Measurements from ENCODE around the gene PTPRK. TPM values are rescaled to one million over a fixed set of nuclear protein-coding genes. Genes with fewer than 3 reads are reported as not detected.

The PTPRK gene
- polyA plus RNA-seq, 1 donor (not counting 4 experiments of a cell fraction or from before 2014, with no cell fraction given): 52.7 TPM

DNA sequence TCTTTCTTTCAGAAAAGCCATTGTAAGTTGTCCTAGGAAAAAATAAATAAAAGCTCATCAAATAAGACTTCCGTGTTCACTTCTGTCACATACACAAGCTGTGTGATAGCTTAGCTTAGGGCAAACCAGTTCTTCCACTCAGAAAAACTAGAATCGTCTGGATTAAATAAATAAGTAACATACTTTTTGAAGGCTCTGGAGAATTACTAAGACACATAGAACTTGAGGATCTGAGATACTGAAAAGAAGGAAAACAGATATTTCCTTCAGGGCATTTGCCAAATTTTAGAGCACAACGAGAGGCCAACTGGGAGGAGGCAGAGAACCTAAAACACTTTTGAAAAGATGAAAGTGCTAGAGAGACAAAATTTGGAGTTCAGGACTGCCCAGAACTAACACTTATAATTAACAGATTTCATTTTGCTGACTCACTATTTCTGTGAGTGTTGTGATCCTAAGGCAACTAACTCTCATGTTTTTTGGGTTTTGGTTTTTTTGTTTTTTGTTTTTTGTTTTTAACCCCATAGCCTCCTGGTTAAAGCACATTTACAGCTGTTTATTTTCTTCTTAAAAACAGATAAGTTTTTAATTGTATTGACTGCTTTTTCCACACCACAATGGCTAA, 580.8 kb downstream of the PTPRK start:
- FAIRE-seq (no peak), DNase-seq (ENCODE audit: low read depth, low spot score) (no peak)
- H3K4me3 ChIP-seq (ENCODE audit: control insufficient read depth in 2 of 3, extremely low read depth in 1 of 3, insufficient read depth in 2 of 3, low read depth in 1 of 3, low read length in 3 of 3): no peak overlapping the region
- H4K20me1 ChIP-seq (ENCODE audit: control insufficient read depth, extremely low read depth, insufficient read depth, low read length): no peaks in the 10 kb centered on the region
- H3K4me2 ChIP-seq (ENCODE audit: control insufficient read depth, extremely low read depth, insufficient read depth, low read depth, low read length): peak overlapping the region; percentile 18
- H3K9me3 ChIP-seq (ENCODE audit: control insufficient read depth, low read depth, low read length): no peaks in the 10 kb centered on the region
- dilution Hi-C loops (cut with MboI; ENCODE audit: extremely low pct_ligation_motif_present, low sequenced_read_pairs): loop anchor here (5.0 kb wide), 1 partner anchor 37 kb away; the partner anchor contains the start of gene THEMIS
- no peak for TF ChIP-seq EZH2 (IDR thresholded peaks at IDR 0.05; ENCODE audit: low read length)
- TF ChIP-seq, protein P1, sequence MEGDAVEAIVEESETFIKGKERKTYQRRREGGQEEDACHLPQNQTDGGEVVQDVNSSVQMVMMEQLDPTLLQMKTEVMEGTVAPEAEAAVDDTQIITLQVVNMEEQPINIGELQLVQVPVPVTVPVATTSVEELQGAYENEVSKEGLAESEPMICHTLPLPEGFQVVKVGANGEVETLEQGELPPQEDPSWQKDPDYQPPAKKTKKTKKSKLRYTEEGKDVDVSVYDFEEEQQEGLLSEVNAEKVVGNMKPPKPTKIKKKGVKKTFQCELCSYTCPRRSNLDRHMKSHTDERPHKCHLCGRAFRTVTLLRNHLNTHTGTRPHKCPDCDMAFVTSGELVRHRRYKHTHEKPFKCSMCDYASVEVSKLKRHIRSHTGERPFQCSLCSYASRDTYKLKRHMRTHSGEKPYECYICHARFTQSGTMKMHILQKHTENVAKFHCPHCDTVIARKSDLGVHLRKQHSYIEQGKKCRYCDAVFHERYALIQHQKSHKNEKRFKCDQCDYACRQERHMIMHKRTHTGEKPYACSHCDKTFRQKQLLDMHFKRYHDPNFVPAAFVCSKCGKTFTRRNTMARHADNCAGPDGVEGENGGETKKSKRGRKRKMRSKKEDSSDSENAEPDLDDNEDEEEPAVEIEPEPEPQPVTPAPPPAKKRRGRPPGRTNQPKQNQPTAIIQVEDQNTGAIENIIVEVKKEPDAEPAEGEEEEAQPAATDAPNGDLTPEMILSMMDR (optimal IDR thresholded peaks at IDR 0.05 in 1 of 3, IDR thresholded peaks at IDR 0.05 in 1 of 3, conservative IDR thresholded peaks at IDR 0.05 in 1 of 3; ENCODE audit: extremely low read depth in 1 of 3, insufficient read depth in 2 of 3, low read length in 3 of 3): no peak
- no peaks in the 10 kb centered on the region for H3K9me1 ChIP-seq (ENCODE audit: control insufficient read depth, extremely low read depth, insufficient read depth, low read length)
- H3K9ac ChIP-seq (ENCODE audit: control insufficient read depth, extremely low read depth, insufficient read depth, low read length): no peak overlapping the region
- H3K27me3 ChIP-seq (ENCODE audit: control insufficient read depth, extremely low read depth, insufficient read depth, low read length): no peaks in the 10 kb centered on the region
- H3K36me3 ChIP-seq (ENCODE audit: control insufficient read depth in 2 of 2, extremely low read depth in 1 of 2, insufficient read depth in 2 of 2, low read length in 2 of 2): no peaks in the 10 kb centered on the region
- peak overlapping the region; percentile 73 for H2AFZ ChIP-seq (ENCODE audit: control insufficient read depth, low read length)
- peak overlapping the region; percentile 70 for H3K27ac ChIP-seq (ENCODE audit: control insufficient read depth, insufficient read depth, low read length)
- H3K79me2 ChIP-seq (ENCODE audit: control insufficient read depth, insufficient read depth, low read length): no peaks in the 10 kb centered on the region
- peaks cover 13% of the 10 kb centered on the region for H3K4me1 ChIP-seq (ENCODE audit: control insufficient read depth, extremely low read depth, insufficient read depth, low read length)

DNA sequence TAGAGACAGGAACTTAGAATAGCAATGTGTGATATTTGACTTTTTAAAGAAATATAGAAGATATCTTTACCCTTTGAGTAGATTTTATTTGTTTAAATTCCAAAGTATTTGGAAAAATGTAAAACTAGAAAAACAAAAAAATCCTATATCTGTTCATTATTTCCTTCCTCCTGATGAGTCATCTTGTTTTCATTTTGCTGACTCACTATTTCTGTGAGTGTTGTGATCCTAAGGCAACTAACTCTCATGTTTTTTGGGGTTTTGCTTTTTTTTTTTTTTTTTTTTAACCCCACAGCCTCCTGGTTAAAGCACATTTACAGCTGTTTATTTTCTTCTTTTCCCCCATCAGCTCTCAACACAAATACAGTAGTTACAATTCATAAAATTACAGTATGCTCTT, 581.7 kb downstream of the PTPRK start:
- no peak overlapping the region for H3K9ac ChIP-seq (ENCODE audit: control insufficient read depth, extremely low read depth, insufficient read depth, low read length)
- DNase-seq (ENCODE audit: low read depth, low spot score): no peak
- dilution Hi-C loops (cut with MboI; ENCODE audit: extremely low pct_ligation_motif_present, low sequenced_read_pairs): loop anchor here (5.0 kb wide), 1 partner anchor 36 kb away; the partner anchor contains the start of gene THEMIS
- H3K4me1 ChIP-seq (ENCODE audit: control insufficient read depth, extremely low read depth, insufficient read depth, low read length): peaks cover 13% of the 10 kb centered on the region
- H2AFZ ChIP-seq (ENCODE audit: control insufficient read depth, low read length): peak overlapping the region; percentile 1
- TF ChIP-seq, protein P1 (optimal IDR thresholded peaks at IDR 0.05 in 1 of 3, IDR thresholded peaks at IDR 0.05 in 1 of 3, conservative IDR thresholded peaks at IDR 0.05 in 1 of 3; ENCODE audit: extremely low read depth in 1 of 3, insufficient read depth in 2 of 3, low read length in 3 of 3): no peak
- no peak for TF ChIP-seq EZH2 (IDR thresholded peaks at IDR 0.05; ENCODE audit: low read length)
- H3K27me3 ChIP-seq (ENCODE audit: control insufficient read depth, extremely low read depth, insufficient read depth, low read length): no peaks in the 10 kb centered on the region
- H3K4me3 ChIP-seq (ENCODE audit: control insufficient read depth in 2 of 3, extremely low read depth in 1 of 3, insufficient read depth in 2 of 3, low read depth in 1 of 3, low read length in 3 of 3): no peak overlapping the region
- FAIRE-seq: peak; percentile 77
- H3K9me3 ChIP-seq (ENCODE audit: control insufficient read depth, low read depth, low read length): no peaks in the 10 kb centered on the region
- peak overlapping the region; percentile 70 for H3K27ac ChIP-seq (ENCODE audit: control insufficient read depth, insufficient read depth, low read length)
- no peak overlapping the region for H3K4me2 ChIP-seq (ENCODE audit: control insufficient read depth, extremely low read depth, insufficient read depth, low read depth, low read length)
- H4K20me1 ChIP-seq (ENCODE audit: control insufficient read depth, extremely low read depth, insufficient read depth, low read length): no peaks in the 10 kb centered on the region
- no peaks in the 10 kb centered on the region for H3K9me1 ChIP-seq (ENCODE audit: control insufficient read depth, extremely low read depth, insufficient read depth, low read length)
- H3K36me3 ChIP-seq (ENCODE audit: control insufficient read depth in 2 of 2, extremely low read depth in 1 of 2, insufficient read depth in 2 of 2, low read length in 2 of 2): no peaks in the 10 kb centered on the region
- H3K79me2 ChIP-seq (ENCODE audit: control insufficient read depth, insufficient read depth, low read length): no peaks in the 10 kb centered on the region

Data from keratinocyte (primary cell).